SK-N-SH treated with all-trans-retinoic acid at 6 μM for 48 hours (cell line): ENCODE measurements around the gene CARM1.

Experiments
- BACH2 ChIP-seq: fragments of 250-450 bp; sonication (Bioruptor Pico); IDR thresholded peaks from 2 replicates; pipeline ENCODE4 v1.9.0; 2021; ENCODE audit warnings: mild to moderate bottlenecking, borderline replicate concordance
- ESRRG ChIP-seq: fragments of 250-450 bp; sonication (Bioruptor Pico); IDR thresholded peaks from 2 replicates; pipeline ENCODE4 v1.6.1; 2021; ENCODE audit warnings: mild to moderate bottlenecking
- ISL1 ChIP-seq: fragments of 250-450 bp; sonication (Bioruptor Pico); IDR thresholded peaks from 2 replicates; pipeline ENCODE4 v2.1.2; 2022; ENCODE audit warnings: mild to moderate bottlenecking, moderate library complexity
- RARB ChIP-seq: fragments of 250-450 bp; sonication (Bioruptor Pico); IDR thresholded peaks from 2 replicates; pipeline ENCODE4 v1.8.0; 2021; ENCODE audit warnings: mild to moderate bottlenecking, moderate library complexity
- SNAI2 ChIP-seq: fragments of 250-450 bp; sonication (Bioruptor Pico); IDR thresholded peaks from 2 replicates; pipeline ENCODE4 v1.5.0; 2020; ENCODE audit warnings: mild to moderate bottlenecking, moderate library complexity
- TSHZ2 ChIP-seq: fragments of 250-450 bp; sonication (Bioruptor Pico); IDR thresholded peaks from 2 replicates; pipeline ENCODE4 v1.5.0; 2020; ENCODE audit warnings: mild to moderate bottlenecking, moderate library complexity
- ZC3H10 ChIP-seq: fragments of 250-450 bp; sonication (Bioruptor Pico); IDR thresholded peaks from 2 replicates; pipeline ENCODE4 v1.5.1; 2021; ENCODE audit warnings: mild to moderate bottlenecking, moderate library complexity
- ZFP3 ChIP-seq: fragments of 250-450 bp; sonication (Bioruptor Pico); IDR thresholded peaks from 2 replicates; pipeline ENCODE4 v1.5.0; 2020; ENCODE audit warnings: mild to moderate bottlenecking, moderate library complexity
- ZNF565 ChIP-seq: fragments of 450-650 bp; formaldehyde crosslinking; conservative IDR thresholded peaks from 2 replicates; pipeline ENCODE4 v1.5.0; 2020; ENCODE audit warnings: low read depth, mild to moderate bottlenecking, moderate library complexity

GRCh38 chr19:10829967-10830366, 41.4 kb upstream of the CARM1 start:
- TF ChIP-seq SNAI2 (no peak), BACH2 (no peak), ESRRG (CRISPR knock-in tag) (no peak), TSHZ2 (CRISPR knock-in tag) (no peak), ZNF565 (CRISPR knock-in tag) (no peak), ZFP3 (no peak), RARB (CRISPR knock-in tag) (no peak), ZC3H10 (no peak), ISL1 (CRISPR knock-in tag) (no peak)
